Central memory CD4-positive, alpha-beta T cell (primary cell): Measurements from ENCODE around the gene TFIP11.

Experiments used
- DNase-seq: peaks from one replicate; pipeline ENCODE4 v3.0.0; 2022

Gene TFIP11

GRCh38 chr22:26476705-26477340, 35.5 kb downstream of the TFIP11 start:
- no peak for DNase-seq

DNA sequence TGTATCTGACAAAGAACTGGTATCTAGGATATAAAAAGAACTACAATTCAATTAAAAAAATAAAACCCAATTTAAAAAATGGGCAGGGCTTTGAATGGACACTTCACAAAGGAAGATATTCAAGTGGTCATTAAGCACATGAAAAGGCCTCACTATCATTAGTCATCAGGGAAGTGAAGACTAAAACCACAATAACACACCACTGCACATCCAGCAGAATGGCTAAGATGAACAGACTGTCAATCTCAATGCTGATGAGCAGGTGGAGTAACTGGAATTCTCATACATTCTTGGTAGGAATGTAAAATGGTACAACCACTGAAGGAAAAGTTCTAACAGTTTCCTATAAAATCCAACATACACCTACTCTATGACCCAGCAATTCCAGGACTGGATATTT, 37.6 kb downstream of the TFIP11 start:
- DNase-seq = no peak

DNA sequence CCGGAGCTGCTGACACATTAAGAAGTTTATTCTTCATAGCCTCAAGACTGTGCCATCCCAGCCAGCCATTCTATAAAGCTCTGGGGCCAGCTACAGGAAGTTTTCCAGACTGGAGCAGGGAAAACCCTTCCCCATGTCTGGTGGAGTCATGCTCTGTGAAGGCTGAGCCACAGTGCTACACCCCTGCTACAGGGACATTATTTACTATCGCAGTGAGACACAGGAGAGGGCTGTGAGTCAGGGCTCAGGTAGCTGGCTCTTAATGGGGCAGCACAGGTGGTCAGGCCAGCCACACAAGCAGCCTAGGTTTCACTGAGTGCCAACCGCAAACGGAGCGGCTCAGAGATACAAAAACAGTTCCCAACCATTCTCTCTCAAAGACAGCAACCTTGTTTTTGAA, 40.8 kb downstream of the TFIP11 start:
- DNase-seq = no peak

DNA sequence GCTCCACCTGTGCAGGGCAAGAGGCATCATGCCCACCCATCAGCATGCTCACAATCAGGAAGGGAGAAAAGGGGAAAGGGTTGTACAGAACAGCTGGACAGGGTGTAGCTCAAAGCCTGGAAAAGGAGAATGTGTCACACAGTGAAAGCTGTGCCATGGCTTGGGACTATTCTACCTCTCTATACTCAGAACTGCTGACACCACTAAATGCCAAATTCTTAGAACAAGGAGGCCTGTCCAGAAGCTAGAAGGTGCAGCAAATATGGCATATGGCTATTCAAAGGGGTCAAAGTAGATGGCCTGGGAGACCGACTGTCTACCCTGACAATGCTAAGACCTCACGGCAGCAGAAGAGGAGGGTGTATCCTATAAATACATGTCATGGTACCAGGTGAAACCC, 41.5 kb downstream of the TFIP11 start:
- no peak for DNase-seq

DNA sequence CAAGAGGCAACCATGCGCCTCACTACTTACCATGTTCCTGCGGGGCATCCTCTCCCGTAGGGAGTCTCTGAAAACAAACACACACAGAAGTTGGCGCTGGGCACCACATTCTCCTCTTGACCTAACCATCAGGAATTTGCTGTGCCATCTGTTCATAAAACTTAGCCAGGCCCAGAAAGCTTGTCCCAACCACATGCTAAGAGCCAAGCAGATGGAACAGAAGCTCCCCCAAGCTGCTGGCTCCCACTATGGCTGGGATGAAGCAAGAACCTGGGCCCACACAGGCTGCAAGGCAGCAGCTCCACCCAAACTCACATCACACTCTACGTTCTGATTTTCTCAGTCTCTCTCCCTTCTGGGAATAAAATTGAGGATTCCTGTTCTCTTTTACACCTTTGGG, 46.1 kb downstream of the TFIP11 start:
- no peak for DNase-seq

- no peak for DNase-seq
Observed at GRCh38 chr22:26464312-26464711, 48.0 kb downstream of the TFIP11 start.

DNA sequence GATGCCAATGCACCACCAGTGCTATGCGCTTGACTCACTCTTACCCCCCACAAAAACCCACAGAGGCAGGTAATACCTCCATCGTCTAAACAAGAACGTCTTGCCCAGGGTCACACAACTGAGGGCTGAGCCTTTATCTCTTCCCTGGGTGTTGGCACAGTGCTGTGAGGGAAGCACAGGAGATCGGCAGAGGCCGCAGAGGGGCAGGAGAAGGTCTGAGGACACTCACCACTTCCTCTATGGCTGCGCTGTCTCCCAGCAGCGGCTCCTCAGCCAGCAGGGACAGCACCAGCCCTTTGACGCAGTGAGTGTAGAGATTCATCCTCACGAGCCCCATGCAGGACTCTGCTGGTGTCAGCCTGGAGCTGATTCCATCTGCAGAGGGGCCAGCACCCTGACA, 48.6 kb downstream of the TFIP11 start:
- DNase-seq = no peak

GRCh38 chr22:26463101-26463661, 49.1 kb downstream of the TFIP11 start:
- no peak for DNase-seq

- DNase-seq = no peak
Observed at GRCh38 chr22:26462641-26463040, 49.6 kb downstream of the TFIP11 start.

DNA sequence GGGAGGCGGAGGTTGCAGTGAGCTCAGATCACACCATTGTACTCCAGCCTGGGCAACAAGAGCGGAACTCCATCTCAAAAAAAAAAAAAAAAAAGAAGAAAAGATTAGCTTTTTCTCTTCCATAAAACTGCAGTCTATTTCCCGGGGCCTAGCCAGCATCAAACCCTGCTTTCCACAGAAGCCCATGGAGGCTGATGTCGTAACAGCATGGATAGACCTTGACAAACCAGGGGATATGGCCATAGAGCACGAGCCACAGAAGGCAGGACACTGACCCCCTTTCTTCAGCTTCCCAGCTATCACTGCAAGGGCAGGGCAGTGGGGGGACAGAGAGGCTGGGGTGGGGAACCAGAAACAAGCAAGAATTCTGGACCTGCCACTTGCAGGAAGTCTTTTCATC, 50.2 kb downstream of the TFIP11 start:
- DNase-seq = no peak

DNA sequence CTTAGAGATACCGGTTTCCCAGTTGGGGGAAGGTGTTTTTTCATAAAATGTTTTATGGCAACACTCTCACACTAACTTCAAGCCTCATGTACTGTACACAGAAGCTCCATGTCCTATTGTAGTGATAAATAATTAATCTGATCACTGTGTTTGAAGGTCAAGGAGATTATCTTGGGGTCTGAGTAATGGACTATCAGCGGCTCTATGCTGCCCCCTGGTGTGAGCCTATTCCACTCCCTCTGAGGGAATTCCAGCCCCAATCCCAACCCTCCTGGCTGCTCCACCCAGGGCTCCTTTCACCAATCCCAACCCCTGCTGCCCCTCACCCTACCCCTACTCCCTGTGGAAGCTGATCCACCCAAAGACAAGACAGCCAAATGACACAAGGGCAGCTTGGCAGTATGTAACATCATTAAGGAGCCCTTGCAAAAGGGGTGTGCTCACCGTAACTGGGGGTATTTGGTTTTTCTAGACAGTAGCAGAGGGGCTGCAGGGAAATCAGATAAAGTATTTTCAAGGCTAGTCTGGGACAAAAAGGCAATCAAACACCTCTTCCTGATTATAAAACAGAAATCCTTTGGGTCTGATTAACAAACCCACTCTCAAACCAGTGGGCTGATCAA, 51.0 kb downstream of the TFIP11 start:
- no peak for DNase-seq

GRCh38 chr22:26460202-26460601, 52.1 kb downstream of the TFIP11 start:
- DNase-seq = no peak

DNA sequence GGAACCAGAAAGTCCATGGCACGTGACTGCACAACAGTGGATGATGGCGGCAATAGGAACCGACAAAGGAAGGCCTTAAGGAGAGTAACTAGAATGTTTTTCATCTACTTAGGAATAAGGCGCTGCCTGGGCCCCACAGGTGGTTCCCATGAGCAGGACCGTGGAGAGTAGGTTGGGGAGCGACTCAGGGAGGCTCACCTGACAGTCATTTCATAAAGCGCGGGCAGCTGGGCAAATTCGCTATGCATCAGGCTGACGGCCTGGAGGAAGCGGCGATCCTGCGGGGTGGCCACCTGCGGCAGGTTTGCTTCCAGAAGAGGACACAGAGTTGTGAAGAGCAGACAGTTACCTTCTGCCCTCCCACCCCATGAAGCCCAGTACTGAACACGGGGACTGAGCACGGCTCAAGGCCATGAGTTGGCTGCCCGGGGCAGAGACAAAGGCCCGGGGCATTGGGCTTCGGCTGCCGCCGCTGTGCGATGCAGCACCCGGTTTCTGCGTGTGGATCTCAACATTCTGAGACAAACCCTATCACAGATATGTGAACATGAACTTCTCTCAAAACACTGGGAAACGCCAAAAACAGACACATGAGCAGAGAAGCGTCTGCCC, 54.5 kb downstream of the TFIP11 start:
- no peak for DNase-seq

DNA sequence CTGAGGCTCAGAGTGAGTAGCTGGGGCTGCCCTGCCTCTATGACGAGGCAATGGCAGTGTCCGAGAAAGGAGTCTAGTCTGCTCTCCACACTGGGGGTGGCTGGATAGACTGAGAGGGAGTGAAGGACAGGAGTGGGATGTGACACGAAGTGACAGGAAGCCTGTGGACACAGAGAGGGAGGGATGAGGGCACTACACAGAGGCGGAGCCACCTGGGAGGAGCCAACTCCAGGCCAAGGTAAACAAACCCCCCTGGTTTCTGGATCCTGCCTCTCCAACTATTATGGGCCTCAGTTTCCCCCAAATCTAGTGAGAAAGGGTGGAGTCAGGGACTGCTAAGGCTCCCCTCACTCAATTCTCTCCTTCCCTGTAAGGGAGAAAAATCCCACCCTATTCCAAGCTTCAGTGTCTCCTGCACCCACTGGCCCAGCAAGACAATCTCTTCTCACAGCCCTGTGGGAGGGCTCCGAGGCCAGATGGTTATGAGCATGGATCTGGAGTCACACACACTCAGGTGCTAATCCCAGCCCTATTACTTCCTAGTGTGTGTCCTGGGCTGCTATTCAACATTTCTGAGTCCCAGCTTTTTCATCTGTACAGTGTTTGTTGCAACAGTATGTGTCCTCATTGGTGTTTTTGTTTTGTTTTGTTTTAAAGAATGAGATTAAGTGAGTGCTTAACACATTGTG, 58.3 kb downstream of the TFIP11 start:
- DNase-seq = no peak

- DNase-seq = no peak
Observed at GRCh38 chr22:26453216-26453615, 59.1 kb downstream of the TFIP11 start.

GRCh38 chr22:26452236-26453016, 59.8 kb downstream of the TFIP11 start:
- no peak for DNase-seq

- no peak for DNase-seq
Observed at GRCh38 chr22:26450453-26451185, 61.7 kb downstream of the TFIP11 start.

GRCh38 chr22:26448941-26449340, 63.3 kb downstream of the TFIP11 start:
- DNase-seq = no peak

DNA sequence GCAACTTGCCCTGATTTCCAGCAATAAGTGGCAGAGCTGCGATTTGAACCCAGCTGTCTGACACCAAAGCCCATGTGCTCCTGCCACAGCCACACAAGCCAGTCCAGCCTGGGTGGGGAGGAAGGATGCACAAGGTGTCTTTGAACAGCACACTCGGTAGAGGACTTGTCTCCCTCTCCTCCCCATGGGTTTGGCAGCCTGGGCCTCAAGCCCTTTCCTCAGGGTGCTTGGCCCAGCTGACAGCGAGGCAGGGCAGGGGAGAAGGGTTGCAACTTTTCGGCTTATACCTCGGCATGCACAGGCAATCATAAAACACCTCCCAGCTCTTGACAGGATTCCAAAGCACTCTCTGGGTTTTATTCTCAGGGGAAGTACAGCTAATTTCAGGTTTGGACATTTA, 63.9 kb downstream of the TFIP11 start:
- DNase-seq = no peak

GRCh38 chr22:26447584-26448329, 64.5 kb downstream of the TFIP11 start:
- DNase-seq = no peak

DNA sequence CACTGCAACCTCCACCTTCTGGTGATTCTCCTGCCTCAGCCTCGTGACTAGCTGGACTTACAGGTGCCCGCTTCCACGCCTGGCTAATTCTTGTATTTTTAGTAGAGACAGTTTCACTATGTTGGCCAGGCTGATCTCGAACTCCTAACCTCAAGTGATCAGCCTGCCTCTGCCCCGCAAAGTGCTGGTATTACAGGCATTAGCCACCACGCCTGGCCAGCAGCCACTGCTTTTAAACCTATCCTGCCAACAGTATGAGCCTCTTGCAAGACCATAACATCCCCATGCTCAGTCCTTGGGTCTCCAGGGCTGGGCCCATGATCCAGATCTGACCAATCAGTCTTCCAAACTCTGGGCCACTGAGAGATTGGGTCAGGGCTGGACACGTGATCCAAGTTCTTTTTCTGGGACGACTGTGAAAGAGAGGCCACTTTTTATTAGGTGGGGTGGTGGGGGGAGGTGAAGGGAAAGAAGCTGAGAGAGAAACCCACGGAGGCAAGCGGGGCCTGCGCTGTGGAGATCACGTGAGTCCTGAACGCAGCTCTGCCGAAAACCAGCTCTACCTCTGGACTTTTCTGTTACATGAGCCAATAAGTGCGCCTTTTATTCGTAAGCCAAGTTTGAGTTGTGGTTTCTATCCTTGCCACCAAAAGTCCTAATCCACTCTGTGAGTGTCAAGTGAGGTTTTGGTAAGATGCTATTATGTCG, 65.3 kb downstream of the TFIP11 start:
- no peak for DNase-seq
